Bone marrow (tissue), 2 donors: Measurements from ENCODE around the gene PPFIA3.
A peak's percentile ranks its signal among the peaks of the same experiment; 100 is the strongest.
"Not testable (repeated sequence)": the region's sequence is repeated elsewhere in the genome, so short reads cannot be mapped to it uniquely, and the experiment has no call there.

ENCODE experiments used
- DNase-seq, 2 donors: peaks; one replicate each; lab custom pipeline; 2025; lab: John Stamatoyannopoulos, UW

The PPFIA3 gene

GRCh38 chr19:49119411-49120324 lies at the start of gene PPFIA3:
Gene PPFIA3 (plus strand): TSS chr19:49119544. CDS start chr19:49127874, 8,330 bp downstream.
- no peak for DNase-seq

DNA sequence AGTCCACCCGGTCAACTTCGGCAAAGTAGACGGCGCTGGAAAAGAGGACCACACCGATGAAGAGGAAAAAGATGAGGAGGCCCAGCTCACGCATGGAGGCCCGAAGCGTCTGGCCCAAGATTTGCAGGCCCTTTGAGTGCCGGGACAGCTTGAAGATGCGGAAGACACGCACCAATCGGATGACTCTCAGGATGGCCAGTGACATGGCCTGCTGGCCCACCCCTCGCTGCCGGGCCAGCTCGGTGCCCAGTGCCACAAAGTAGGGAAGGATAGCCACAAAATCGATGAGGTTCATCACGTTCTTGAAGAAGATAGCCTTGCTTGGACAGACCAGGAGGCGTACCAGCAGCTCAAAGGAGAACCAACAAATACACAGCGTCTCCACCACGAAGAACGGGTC lies 48.9 kb upstream of the PPFIA3 start:
- no peak for DNase-seq

DNA sequence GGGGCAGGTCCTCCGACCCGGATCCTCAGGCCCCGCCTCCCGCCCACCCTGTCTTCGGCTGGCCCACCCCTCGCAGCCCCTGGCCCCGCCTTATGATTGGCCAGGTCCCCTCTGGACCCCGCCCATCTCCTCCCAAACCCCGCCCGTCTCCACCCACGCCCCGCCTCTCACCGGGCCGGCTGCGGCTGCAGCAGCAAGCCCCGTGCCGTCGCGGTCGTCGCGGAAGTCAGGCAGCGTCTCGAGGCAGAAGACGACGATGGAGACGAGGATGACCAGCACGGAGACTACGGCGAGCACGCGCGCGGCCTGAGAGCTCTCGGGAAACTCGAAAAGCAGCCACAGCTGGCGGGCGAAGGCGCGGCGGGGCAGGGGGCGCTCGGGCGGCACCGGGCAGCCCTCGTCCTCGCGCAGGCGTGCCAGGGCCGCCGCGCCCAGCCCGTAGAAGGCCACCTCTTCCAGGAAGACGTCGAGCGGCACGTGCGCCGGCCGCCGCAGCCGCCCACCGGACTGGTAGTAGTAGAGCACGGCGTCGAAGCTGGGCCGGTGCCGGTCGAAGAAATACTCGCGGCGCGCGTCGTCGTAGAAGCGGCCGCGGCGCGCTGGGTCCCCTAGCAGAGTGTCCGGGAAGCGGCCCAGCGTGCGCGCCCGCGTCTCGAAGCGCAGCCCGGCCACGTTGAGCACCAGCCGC lies 47.3 kb upstream of the PPFIA3 start:
- no peak for DNase-seq

DNA sequence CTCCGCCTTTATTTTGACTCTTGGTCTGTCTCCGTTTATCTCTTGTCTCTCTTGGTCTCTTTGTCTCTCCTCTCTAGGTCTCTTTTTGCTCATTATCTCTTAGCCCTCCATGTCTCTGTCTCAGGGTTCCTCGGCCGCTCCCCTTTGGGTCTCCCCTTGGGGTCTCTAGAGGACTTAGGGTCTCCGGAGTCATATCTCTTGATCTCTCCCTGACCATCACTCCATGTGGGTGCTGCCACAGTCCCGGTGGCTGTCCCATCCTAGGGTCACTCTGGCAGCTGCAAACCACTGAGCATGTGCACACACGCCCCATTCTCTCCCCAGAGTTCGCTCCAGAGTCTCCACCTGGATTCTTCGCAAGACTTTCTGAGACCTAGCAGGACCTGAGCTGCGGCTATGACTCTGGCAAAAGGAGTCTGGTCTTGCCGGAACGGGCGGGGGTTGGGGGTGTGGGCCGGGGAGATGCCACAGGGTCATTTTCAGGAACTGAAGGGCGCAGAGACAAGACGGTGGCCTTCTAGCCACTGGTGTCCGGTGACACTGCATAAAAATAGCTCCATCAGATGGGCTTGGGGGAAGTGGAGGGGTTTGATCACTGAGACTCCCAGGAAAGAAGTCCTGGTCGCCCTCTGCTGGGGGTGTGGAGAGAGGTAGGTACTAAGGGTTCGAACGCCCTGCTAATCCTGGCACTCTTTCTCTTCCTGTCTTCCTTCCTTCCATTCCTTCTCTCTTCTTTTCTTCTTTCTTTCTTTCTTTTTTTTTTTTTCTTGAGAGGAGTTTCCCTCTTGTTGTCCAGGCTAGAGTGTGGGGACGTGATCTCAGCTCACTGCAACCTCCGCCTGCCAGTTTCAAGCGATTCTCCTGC lies 45.6 kb upstream of the PPFIA3 start:
- DNase-seq: no peak

- DNase-seq: not testable (repeated sequence)
These were observed 44.5 kb upstream of the PPFIA3 start for GRCh38 chr19:49074869-49075268.

DNA sequence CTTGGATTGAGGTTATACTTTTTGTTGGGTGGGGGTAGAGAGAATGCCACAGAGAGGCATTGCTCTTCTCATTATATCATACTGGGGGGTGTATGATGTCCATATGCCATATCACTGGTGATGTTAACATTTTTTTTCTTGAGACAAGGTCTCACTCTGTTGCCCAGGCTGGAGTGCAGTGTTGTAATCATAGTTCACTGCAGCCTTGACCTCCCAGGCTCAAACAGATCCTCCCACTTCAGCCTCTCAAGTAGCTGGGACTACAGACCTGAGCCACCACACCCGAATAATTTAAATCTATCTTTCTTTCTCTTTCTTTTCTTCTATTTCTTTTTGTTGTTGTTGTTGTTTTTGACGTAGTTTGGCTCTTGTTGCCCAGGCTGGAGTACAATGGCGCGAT lies 39.0 kb upstream of the PPFIA3 start:
- DNase-seq: no peak

DNA sequence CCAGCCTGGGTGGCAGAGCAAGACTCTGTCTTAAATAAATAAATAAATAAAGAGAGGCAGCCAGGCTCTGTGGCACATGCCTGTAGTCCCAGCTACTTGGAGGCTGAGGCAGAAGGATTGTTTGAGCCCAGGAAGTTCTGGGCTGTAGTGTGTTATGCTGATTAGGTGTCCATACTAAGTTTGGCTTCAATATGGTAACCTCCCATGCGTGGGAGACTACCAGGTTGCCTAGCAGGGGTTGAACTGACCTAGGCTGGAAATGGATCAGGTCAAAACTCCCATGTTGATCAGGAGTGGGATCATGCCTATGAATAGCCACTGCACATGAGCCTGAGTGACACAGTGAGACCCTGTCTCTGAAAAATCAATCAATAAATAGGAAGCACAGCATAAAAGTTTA lies 38.1 kb upstream of the PPFIA3 start:
- DNase-seq: no peak

- no peak for DNase-seq
These were observed 34.9 kb upstream of the PPFIA3 start for GRCh38 chr19:49084206-49085019.

- DNase-seq: peak; percentile 95 to 99
These were observed 34.1 kb upstream of the PPFIA3 start, which contains the start of gene SNRNP70 for GRCh38 chr19:49085020-49085867. Gene SNRNP70 (plus strand): TSS chr19:49085451. CDS start chr19:49086415, 964 bp downstream.

DNA sequence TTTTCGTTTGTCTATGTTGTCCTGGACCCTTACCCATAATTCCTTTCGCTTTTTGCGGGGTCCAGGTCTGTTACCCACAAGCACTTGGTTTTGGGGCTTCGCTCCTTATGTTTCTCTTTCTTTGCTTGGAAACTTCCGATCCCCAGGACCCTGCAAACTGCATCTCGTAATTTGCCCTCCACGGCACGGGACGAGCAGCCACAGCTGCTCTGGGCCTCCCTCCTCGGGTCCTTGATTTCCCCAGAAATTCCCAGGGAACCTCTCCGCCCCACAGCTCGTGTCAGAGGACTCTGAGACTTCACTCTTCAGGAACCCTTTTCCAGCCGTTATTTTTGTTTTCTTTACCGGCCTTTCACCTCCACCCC lies 33.5 kb upstream of the PPFIA3 start:
- no peak for DNase-seq

DNA sequence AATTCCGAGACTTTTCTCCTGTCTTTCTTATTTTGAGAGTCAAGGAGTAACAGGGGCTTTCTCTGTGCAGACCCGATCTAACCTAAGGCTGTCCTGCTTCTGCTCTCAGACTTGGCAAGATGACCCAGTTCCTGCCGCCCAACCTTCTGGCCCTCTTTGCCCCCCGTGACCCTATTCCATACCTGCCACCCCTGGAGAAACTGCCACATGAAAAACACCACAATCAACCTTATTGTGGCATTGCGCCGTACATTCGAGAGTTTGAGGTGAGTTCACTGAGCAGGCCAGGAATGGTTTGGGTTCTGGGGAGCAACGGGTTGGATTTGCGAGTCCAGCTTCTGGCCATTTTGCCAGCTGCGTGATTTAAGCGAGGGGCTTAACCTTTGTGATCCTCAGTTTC lies 33.0 kb upstream of the PPFIA3 start:
- DNase-seq: no peak

DNA sequence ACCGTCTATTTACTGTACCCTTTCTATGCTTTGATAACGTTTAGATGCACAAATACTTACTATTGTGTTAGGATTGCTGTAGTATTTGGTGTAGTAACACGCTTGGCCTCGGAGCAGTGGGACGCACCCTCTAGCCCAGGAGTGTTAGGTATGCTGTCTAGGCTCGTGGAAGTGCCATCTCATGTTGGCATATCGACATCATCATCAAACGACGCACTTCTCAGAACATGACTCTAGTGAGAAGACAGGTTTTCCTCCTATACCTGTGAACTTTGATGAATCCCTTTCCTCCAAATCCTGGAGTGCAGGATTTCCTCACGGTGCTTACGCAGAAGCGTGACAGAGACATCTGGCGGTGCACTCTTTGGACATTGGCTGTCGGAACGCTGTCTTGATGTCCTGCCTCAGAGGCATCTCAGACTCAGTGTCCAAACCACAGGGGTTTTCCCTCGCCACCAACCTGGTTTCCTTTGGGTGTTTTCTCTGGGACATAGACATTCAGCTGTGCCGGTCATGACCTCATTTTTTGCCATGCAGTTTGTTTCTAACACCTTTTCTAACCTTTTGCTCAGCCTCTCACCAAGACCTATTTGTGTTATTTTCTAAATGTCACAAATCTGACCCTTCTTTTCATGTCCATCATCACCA lies 27.8 kb upstream of the PPFIA3 start:
- DNase-seq: no peak

- no peak for DNase-seq
These were observed 26.7 kb upstream of the PPFIA3 start for GRCh38 chr19:49092686-49093085.

GRCh38 chr19:49094505-49095482 lies 24.6 kb upstream of the PPFIA3 start:
- no peak for DNase-seq

DNA sequence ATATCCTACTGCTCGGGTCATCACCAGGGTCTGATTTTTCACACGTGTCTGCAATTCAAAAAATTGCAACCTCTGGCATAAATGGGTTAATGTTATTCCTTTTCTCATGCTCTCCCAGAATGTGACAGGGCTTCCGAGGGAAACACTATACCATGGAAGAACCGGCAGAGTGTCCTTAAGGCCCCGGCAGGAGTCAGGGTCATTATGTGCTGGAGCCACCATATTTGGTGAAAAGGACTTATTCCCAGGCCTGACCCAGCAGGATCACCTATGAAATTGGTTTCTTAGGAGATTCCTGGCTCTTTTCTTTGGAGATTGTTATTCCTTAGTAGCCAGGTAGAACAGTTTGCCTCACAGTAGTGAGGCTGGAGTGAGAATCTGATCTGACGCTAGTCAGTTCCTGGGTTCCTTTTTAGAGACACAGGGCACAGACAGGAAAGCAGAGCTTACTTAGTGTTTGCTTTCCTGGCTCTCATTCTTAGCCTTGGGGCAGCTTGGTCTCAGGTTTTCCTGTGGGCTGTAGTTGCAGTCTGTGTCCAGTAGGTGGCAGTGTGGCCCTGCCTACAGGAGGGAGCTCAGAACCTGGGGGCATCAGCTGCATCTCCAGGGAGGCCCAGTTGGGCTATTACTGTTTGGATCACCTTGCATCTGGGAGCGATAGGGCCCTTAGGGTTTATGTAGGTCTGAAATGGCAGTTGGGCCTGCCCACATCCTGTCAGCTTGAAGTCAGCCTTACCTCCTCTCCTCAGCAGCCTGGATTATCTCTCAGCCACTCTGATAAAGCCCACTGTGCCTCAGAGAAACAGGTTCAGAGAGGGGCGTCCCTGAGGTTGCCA lies 21.7 kb upstream of the PPFIA3 start:
- peak; percentile 15 to 81 for DNase-seq

GRCh38 chr19:49098795-49099194 lies 20.5 kb upstream of the PPFIA3 start:
- no peak for DNase-seq

GRCh38 chr19:49101160-49101559 lies 18.2 kb upstream of the PPFIA3 start:
- DNase-seq: no peak

GRCh38 chr19:49102303-49102702 lies 17.0 kb upstream of the PPFIA3 start:
- DNase-seq: no peak
